Gastrocnemius medialis (tissue), 4 donors: ENCODE data around the gene DYNC2H1. TPM values are rescaled to one million over a fixed set of nuclear protein-coding genes. Genes with fewer than 3 reads are reported as not detected.

ENCODE experiments used
- ATAC-seq, 2 donors: fragments of 150-250 bp; one replicate each; pipeline ENCODE4 v1.9.1; 2016
- DNase-seq, 2 donors: peaks; one replicate each; pipeline ENCODE4 v3.0.0-alpha.2; 2019
- H3K27ac ChIP-seq, 4 donors: fragments of 200-600 bp; sonication (generic); 1 replicate in 1 of 4; 2 replicates in 3 of 4; pipeline ENCODE4 v1.5.1; 2016 to 2018; ENCODE audit warnings: mild to moderate bottlenecking in 2 of 4, moderate library complexity in 1 of 4
- H3K27me3 ChIP-seq, 3 donors: fragments of 200-600 bp; sonication (generic) in 2 of 3; 1 replicate in 1 of 3; 2 replicates in 2 of 3; pipeline versions ENCODE4 v1.5.1 to v1.6.0; 2016 to 2019; ENCODE audit warnings: mild to moderate bottlenecking in 1 of 3, moderate library complexity in 1 of 3
- H3K36me3 ChIP-seq, 2 donors: fragments of 200-600 bp; sonication (generic) in 1 of 2; one replicate each; pipeline ENCODE4 v1.5.1; 2017 to 2018
- H3K4me1 ChIP-seq, 2 donors: fragments of 200-600 bp; sonication (generic) in 1 of 2; one replicate each; pipeline ENCODE4 v1.5.1; 2016 to 2017; ENCODE audit warnings: mild to moderate bottlenecking in 2 of 2
- H3K4me3 ChIP-seq, 4 donors: fragments of 200-600 bp; sonication (generic) in 3 of 4; 1 replicate in 1 of 4; 2 replicates in 3 of 4; pipeline ENCODE4 v1.5.1; 2016 to 2019; ENCODE audit warnings: mild to moderate bottlenecking in 2 of 4
- H3K9me3 ChIP-seq, 3 donors: fragments of 200-600 bp; sonication (generic) in 2 of 3; 1 replicate in 1 of 3; 2 replicates in 2 of 3; pipeline ENCODE4 v1.5.1; 2016 to 2019
- POLR2A ChIP-seq, 2 donors: fragments of 450-650 bp; IDR thresholded peaks; one replicate each; pipeline ENCODE4 v1.6.1; 2017; ENCODE audit warnings: antibody characterized with exemption in 2 of 2, mild to moderate bottlenecking in 2 of 2, moderate library complexity in 2 of 2
- in situ Hi-C, 4 donors: fragments of 200-750 bp; cut with MboI; loops; one replicate each; pipeline versions ENCODE4 v1.15.0 to v1.8.0; 2017; ENCODE audit warnings: low sequenced_read_pairs in 4 of 4
- intact Hi-C: fragments of 100-400 bp; cut with DNase I; formaldehyde crosslinking; loops from one replicate; pipeline ENCODE4 v1.15.1; 2023; ENCODE audit warnings: low total_unique reads
- total RNA-seq, 4 donors: library from RNA; depleted of rRNA; stranded (reverse); fragments of >200 nt; gene quantifications; one replicate each; pipeline versions ENCODE4 v1.1.0 to v1.2.3, GENCODE V29; 2016
- TF ChIP-seq, protein P1 (sequence below), 5 experiments: fragments of 450-650 bp in 3 of 5; fragments of 200-600 bp in 2 of 5; sonication (generic) in 2 of 5; IDR thresholded peaks in 4 of 5; conservative IDR thresholded peaks in 1 of 5; 1 replicate in 4 of 5; 2 replicates in 1 of 5; pipeline ENCODE4 v1.5.1; 2016 to 2019; ENCODE audit warnings: antibody characterized with exemption in 5 of 5, mild to moderate bottlenecking in 3 of 5, moderate library complexity in 3 of 5

The DYNC2H1 gene
- total RNA-seq, 4 donors from 2014 or later = 1.7 to 2.2 (median 1.9) TPM

DNA sequence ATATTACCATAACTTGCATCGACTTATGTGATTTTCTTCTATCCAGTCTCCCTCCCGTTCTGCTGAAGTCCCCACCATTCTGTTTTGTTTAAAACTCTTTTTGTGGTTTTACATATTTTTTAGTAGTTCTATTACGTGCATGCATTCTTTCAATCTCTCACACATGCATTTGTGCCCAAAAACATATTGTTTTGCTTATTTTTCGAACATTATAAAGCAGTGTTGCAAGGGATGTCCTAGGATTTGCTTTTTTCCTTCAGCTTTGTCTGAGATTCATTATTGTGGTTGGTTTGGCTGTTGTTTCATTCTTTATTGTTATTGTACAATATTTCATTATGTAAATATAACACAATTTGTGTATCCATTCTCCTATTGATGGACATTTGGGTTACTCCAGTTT, 235.7 kb downstream of the DYNC2H1 start:
- Histone ChIP-seq H3K27me3 (no peaks in the 10 kb centered on the region), H3K27ac (no peak overlapping the region), H3K9me3 (no peaks in the 10 kb centered on the region), H3K4me1 (no peaks in the 10 kb centered on the region), H3K36me3 (no peaks in the 10 kb centered on the region), H3K4me3 (no peak overlapping the region)
- no peak for DNase-seq
- TF ChIP-seq, protein P1, sequence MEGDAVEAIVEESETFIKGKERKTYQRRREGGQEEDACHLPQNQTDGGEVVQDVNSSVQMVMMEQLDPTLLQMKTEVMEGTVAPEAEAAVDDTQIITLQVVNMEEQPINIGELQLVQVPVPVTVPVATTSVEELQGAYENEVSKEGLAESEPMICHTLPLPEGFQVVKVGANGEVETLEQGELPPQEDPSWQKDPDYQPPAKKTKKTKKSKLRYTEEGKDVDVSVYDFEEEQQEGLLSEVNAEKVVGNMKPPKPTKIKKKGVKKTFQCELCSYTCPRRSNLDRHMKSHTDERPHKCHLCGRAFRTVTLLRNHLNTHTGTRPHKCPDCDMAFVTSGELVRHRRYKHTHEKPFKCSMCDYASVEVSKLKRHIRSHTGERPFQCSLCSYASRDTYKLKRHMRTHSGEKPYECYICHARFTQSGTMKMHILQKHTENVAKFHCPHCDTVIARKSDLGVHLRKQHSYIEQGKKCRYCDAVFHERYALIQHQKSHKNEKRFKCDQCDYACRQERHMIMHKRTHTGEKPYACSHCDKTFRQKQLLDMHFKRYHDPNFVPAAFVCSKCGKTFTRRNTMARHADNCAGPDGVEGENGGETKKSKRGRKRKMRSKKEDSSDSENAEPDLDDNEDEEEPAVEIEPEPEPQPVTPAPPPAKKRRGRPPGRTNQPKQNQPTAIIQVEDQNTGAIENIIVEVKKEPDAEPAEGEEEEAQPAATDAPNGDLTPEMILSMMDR (IDR thresholded peaks at IDR 0.05 in 4 of 5, conservative IDR thresholded peaks at IDR 0.05 in 1 of 5) = no peak
- TF ChIP-seq POLR2A (IDR thresholded peaks at IDR 0.05) = no peak
- ATAC-seq = no peak
- intact Hi-C loops (no loop called here), in situ Hi-C loops (loop anchor here in 1 of 4 donors (25.0 kb wide), 1 partner anchor 242 kb away; no protein-coding TSS in a partner anchor)

GRCh38 chr11:103349595-103349994, 240.4 kb downstream of the DYNC2H1 start:
- no peaks in the 10 kb centered on the region for H3K4me1 ChIP-seq
- H3K27ac ChIP-seq = no peak overlapping the region
- ATAC-seq (no peak), DNase-seq (no peak)
- in situ Hi-C loops = loop anchor here in 1 of 4 donors (25.0 kb wide), 1 partner anchor 238 kb away; no protein-coding TSS in a partner anchor
- TF ChIP-seq POLR2A (IDR thresholded peaks at IDR 0.05) = no peak
- TF ChIP-seq, protein P1 (IDR thresholded peaks at IDR 0.05 in 4 of 5, conservative IDR thresholded peaks at IDR 0.05 in 1 of 5) = no peak
- H3K4me3 ChIP-seq = no peak overlapping the region
- no peaks in the 10 kb centered on the region for H3K9me3 ChIP-seq
- H3K36me3 ChIP-seq = no peaks in the 10 kb centered on the region
- intact Hi-C loops = no loop called here
- H3K27me3 ChIP-seq = no peaks in the 10 kb centered on the region

DNA sequence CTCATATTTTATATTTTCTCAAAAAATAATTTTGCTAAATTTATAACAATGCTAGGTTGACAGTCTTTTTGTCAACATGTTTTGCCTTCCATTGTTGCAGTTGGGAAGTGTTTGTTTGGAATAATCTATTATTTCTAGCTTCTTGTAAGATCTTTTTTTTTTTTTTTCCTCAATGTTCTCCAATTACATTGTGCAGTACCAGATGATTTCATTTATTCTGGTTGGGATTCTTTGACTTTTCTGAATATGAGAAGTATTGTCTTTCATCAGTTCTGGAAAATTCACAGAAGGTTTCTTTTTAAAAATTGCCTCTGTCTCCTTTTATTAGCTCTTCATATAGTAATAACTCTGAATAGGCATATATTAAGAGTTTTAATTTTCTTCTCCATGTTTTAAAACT, 245.4 kb downstream of the DYNC2H1 start:
- in situ Hi-C loops (no loop called here), intact Hi-C loops (no loop called here)
- H3K9me3 ChIP-seq = no peaks in the 10 kb centered on the region
- DNase-seq (no peak), ATAC-seq (no peak)
- no peak for TF ChIP-seq POLR2A (IDR thresholded peaks at IDR 0.05)
- TF ChIP-seq, protein P1 (IDR thresholded peaks at IDR 0.05 in 4 of 5, conservative IDR thresholded peaks at IDR 0.05 in 1 of 5) = no peak
- H3K4me3 ChIP-seq = no peak overlapping the region
- H3K27me3 ChIP-seq = no peaks in the 10 kb centered on the region
- H3K27ac ChIP-seq = no peak overlapping the region
- H3K36me3 ChIP-seq = no peaks in the 10 kb centered on the region
- no peaks in the 10 kb centered on the region for H3K4me1 ChIP-seq

GRCh38 chr11:103358251-103358650, 249.0 kb downstream of the DYNC2H1 start:
- Histone ChIP-seq H3K4me1 (no peaks in the 10 kb centered on the region), H3K4me3 (no peak overlapping the region), H3K27me3 (no peaks in the 10 kb centered on the region), H3K27ac (no peak overlapping the region), H3K9me3 (no peaks in the 10 kb centered on the region), H3K36me3 (no peaks in the 10 kb centered on the region)
- in situ Hi-C loops = no loop called here
- intact Hi-C loops = no loop called here
- no peak for DNase-seq
- ATAC-seq = no peak
- TF ChIP-seq, protein P1 (IDR thresholded peaks at IDR 0.05 in 4 of 5, conservative IDR thresholded peaks at IDR 0.05 in 1 of 5) = no peak
- TF ChIP-seq POLR2A (IDR thresholded peaks at IDR 0.05) = no peak

- H3K36me3 ChIP-seq = no peaks in the 10 kb centered on the region
- H3K27me3 ChIP-seq = no peaks in the 10 kb centered on the region
- intact Hi-C loops = no loop called here
- H3K9me3 ChIP-seq = no peaks in the 10 kb centered on the region
- ATAC-seq (no peak), DNase-seq (no peak)
- no peaks in the 10 kb centered on the region for H3K4me1 ChIP-seq
- no peak for TF ChIP-seq POLR2A (IDR thresholded peaks at IDR 0.05)
- TF ChIP-seq, protein P1 (IDR thresholded peaks at IDR 0.05 in 4 of 5, conservative IDR thresholded peaks at IDR 0.05 in 1 of 5) = no peak
- no peak overlapping the region for H3K4me3 ChIP-seq
- in situ Hi-C loops = no loop called here
- no peak overlapping the region for H3K27ac ChIP-seq
Observed at GRCh38 chr11:103359216-103359615, 250.0 kb downstream of the DYNC2H1 start.
